Measurements from ENCODE around the gene SPN.

Gene SPN

GRCh38 chr16:29717113-29717512, 54.1 kb downstream of the SPN start:
- no peaks in the 10 kb centered on the region for H3K36me3 Mint-ChIP-seq (ENCODE audit: low read depth)
- H3K27ac Mint-ChIP-seq: no peak overlapping the region
- H3K4me3 Mint-ChIP-seq: no peak overlapping the region
- H3K27me3 Mint-ChIP-seq (ENCODE audit: low read depth): peaks cover 11% of the 10 kb centered on the region
- H3K9me3 Mint-ChIP-seq: no peaks in the 10 kb centered on the region
- peaks cover 8% of the 10 kb centered on the region for H3K4me1 Mint-ChIP-seq (ENCODE audit: low read depth)

GRCh38 chr16:29719063-29719462, 56.0 kb downstream of the SPN start:
- peaks cover 12% of the 10 kb centered on the region for H3K27me3 Mint-ChIP-seq (ENCODE audit: low read depth)
- peaks cover 8% of the 10 kb centered on the region for H3K4me1 Mint-ChIP-seq (ENCODE audit: low read depth)
- H3K9me3 Mint-ChIP-seq: no peaks in the 10 kb centered on the region
- no peak overlapping the region for H3K27ac Mint-ChIP-seq
- H3K4me3 Mint-ChIP-seq: no peak overlapping the region
- H3K36me3 Mint-ChIP-seq (ENCODE audit: low read depth): no peaks in the 10 kb centered on the region

Measured in T-helper 1 cell treated with Interleukin-12 subunit alpha and Interleukin-12 subunit beta and Interleukin-4 antibody, amounts not matched to agents 30 μg/mL and 1 μg/mL, for 36 hours (primary cell).